GM23338 (cell line): ENCODE data around the gene MEIS3. TPM values are rescaled to one million over a fixed set of nuclear protein-coding genes. Genes with fewer than 3 reads are reported as not detected.

Experiments used
- CREB1 ChIP-seq: fragments of 250-450 bp; sonication (Bioruptor Pico); IDR thresholded peaks from 2 replicates; pipeline ENCODE4 v1.5.0; 2020; ENCODE audit warnings: low read depth, mild to moderate bottlenecking, moderate library complexity
- JUNB ChIP-seq: IDR thresholded peaks from one replicate; pipeline ENCODE4 v1.6.1; 2016; ENCODE audit warnings: antibody characterized with exemption; ENCODE audit not compliant: unreplicated experiment
- POLR2AphosphoS5 ChIP-seq: IDR thresholded peaks from 2 replicates; pipeline ENCODE4 v1.6.1; 2016; ENCODE audit warnings: antibody characterized with exemption, low read depth
- REST ChIP-seq: IDR thresholded peaks from one replicate; pipeline ENCODE4 v1.6.1; 2018; ENCODE audit warnings: antibody characterized with exemption; ENCODE audit not compliant: unreplicated experiment
- polyA plus RNA-seq: library from polyadenylated mRNA; unstranded; fragments of >200 nt; fragmentation: Nextera tagmentation; extraction: Ambion mirVana; gene quantifications from 2 replicates; pipeline ENCODE4 v1.2.1, GENCODE V29; 2016
- total RNA-seq: library from RNA; depleted of rRNA; stranded (reverse); fragments of >200 nt; shearing (Covaris generic); gene quantifications from 2 replicates; pipeline ENCODE4 v1.2.3, GENCODE V29; 2014
- TF ChIP-seq, protein P1 (sequence below): fragments of 250-450 bp; sonication (Bioruptor Pico); IDR thresholded peaks from 2 replicates; pipeline ENCODE4 v1.5.0; 2020; ENCODE audit warnings: mild to moderate bottlenecking, moderate library complexity
- TF ChIP-seq, protein P2 (sequence below), 2 experiments: fragments of 200-600 bp in 1 of 2; sonication (generic) in 1 of 2; conservative IDR thresholded peaks; 2 replicates each; pipeline versions ENCODE4 v1.5.1 to v1.6.1; 2016 to 2017; ENCODE audit warnings: antibody characterized with exemption in 2 of 2, low read depth in 2 of 2, mild to moderate bottlenecking in 2 of 2, moderate library complexity in 1 of 2

MEIS3 gene
- total and polyA plus RNA-seq, 2 experiments from 2014 or later, result 20.6 to 33.7 TPM

GRCh38 chr19:47363758-47364531, 55.4 kb downstream of the MEIS3 start (continued):
- TF ChIP-seq, protein P1, sequence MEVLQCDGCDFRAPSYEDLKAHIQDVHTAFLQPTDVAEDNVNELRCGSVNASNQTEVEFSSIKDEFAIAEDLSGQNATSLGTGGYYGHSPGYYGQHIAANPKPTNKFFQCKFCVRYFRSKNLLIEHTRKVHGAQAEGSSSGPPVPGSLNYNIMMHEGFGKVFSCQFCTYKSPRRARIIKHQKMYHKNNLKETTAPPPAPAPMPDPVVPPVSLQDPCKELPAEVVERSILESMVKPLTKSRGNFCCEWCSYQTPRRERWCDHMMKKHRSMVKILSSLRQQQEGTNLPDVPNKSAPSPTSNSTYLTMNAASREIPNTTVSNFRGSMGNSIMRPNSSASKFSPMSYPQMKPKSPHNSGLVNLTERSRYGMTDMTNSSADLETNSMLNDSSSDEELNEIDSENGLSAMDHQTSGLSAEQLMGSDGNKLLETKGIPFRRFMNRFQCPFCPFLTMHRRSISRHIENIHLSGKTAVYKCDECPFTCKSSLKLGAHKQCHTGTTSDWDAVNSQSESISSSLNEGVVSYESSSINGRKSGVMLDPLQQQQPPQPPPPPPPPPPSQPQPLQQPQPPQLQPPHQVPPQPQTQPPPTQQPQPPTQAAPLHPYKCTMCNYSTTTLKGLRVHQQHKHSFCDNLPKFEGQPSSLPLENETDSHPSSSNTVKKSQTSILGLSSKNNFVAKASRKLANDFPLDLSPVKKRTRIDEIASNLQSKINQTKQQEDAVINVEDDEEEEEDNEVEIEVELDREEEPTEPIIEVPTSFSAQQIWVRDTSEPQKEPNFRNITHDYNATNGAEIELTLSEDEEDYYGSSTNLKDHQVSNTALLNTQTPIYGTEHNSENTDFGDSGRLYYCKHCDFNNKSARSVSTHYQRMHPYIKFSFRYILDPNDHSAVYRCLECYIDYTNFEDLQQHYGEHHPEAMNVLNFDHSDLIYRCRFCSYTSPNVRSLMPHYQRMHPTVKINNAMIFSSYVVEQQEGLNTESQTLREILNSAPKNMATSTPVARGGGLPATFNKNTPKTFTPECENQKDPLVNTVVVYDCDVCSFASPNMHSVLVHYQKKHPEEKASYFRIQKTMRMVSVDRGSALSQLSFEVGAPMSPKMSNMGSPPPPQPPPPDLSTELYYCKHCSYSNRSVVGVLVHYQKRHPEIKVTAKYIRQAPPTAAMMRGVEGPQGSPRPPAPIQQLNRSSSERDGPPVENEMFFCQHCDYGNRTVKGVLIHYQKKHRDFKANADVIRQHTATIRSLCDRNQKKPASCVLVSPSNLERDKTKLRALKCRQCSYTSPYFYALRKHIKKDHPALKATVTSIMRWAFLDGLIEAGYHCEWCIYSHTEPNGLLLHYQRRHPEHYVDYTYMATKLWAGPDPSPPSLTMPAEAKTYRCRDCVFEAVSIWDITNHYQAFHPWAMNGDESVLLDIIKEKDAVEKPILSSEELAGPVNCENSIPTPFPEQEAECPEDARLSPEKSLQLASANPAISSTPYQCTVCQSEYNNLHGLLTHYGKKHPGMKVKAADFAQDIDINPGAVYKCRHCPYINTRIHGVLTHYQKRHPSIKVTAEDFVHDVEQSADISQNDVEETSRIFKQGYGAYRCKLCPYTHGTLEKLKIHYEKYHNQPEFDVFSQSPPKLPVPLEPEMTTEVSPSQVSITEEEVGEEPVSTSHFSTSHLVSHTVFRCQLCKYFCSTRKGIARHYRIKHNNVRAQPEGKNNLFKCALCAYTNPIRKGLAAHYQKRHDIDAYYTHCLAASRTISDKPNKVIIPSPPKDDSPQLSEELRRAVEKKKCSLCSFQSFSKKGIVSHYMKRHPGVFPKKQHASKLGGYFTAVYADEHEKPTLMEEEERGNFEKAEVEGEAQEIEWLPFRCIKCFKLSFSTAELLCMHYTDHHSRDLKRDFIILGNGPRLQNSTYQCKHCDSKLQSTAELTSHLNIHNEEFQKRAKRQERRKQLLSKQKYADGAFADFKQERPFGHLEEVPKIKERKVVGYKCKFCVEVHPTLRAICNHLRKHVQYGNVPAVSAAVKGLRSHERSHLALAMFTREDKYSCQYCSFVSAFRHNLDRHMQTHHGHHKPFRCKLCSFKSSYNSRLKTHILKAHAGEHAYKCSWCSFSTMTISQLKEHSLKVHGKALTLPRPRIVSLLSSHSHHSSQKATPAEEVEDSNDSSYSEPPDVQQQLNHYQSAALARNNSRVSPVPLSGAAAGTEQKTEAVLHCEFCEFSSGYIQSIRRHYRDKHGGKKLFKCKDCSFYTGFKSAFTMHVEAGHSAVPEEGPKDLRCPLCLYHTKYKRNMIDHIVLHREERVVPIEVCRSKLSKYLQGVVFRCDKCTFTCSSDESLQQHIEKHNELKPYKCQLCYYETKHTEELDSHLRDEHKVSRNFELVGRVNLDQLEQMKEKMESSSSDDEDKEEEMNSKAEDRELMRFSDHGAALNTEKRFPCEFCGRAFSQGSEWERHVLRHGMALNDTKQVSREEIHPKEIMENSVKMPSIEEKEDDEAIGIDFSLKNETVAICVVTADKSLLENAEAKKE (CRISPR knock-in tag), result no peak
- TF ChIP-seq CREB1 (CRISPR knock-in tag) (no peak), REST (no peak), JUNB (no peak), POLR2AphosphoS5 (no peak)
- TF ChIP-seq, protein P2, sequence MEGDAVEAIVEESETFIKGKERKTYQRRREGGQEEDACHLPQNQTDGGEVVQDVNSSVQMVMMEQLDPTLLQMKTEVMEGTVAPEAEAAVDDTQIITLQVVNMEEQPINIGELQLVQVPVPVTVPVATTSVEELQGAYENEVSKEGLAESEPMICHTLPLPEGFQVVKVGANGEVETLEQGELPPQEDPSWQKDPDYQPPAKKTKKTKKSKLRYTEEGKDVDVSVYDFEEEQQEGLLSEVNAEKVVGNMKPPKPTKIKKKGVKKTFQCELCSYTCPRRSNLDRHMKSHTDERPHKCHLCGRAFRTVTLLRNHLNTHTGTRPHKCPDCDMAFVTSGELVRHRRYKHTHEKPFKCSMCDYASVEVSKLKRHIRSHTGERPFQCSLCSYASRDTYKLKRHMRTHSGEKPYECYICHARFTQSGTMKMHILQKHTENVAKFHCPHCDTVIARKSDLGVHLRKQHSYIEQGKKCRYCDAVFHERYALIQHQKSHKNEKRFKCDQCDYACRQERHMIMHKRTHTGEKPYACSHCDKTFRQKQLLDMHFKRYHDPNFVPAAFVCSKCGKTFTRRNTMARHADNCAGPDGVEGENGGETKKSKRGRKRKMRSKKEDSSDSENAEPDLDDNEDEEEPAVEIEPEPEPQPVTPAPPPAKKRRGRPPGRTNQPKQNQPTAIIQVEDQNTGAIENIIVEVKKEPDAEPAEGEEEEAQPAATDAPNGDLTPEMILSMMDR (conservative IDR thresholded peaks at IDR 0.05; ENCODE audit: low read depth in 2 of 2), result no peak
